ENCODE results near the gene BBS4. TPM values are rescaled to one million over a fixed set of nuclear protein-coding genes. Genes with fewer than 3 reads are reported as not detected.

Gene BBS4
- total and polyA plus RNA-seq, 2 donors (not counting 3 experiments of a cell fraction or from before 2014, with no cell fraction given) = 6.8 to 7.5 TPM

- H3K9me1 ChIP-seq (replicated peaks; ENCODE audit: control insufficient read depth, extremely low read depth, insufficient read depth, low read length) = no peaks in the 10 kb centered on the region
- H3K9me3 ChIP-seq (replicated peaks; ENCODE audit: control insufficient read depth, insufficient read depth, low read length) = no peaks in the 10 kb centered on the region
- TF ChIP-seq JUN (IDR thresholded peaks at IDR 0.05; ENCODE audit: borderline replicate concordance, insufficient read depth, insufficient read length, low read depth) = no peak
- no peak overlapping the region for H3K4me2 ChIP-seq (ENCODE audit: insufficient read depth, low read length)
- H3K27ac ChIP-seq (ENCODE audit: insufficient read depth, low read depth, low read length) = no peak overlapping the region
- BruUV-seq (replicated peaks) = no TSS peak
- H3K36me3 ChIP-seq (ENCODE audit: control insufficient read depth in 2 of 2, extremely low read depth in 1 of 2, insufficient read depth in 2 of 2, low read length in 2 of 2) = peaks cover 3 to 8% of the 10 kb centered on the region in 2 experiments
- intact Hi-C loops (cut with micrococcal nuclease) = no loop called here
- DNase-seq (ENCODE audit: low read depth, low spot score) = no peak
- H3K79me2 ChIP-seq (ENCODE audit: control insufficient read depth, insufficient read depth, low read length) = no peaks in the 10 kb centered on the region
- FAIRE-seq = no peak
- CTCF ChIA-PET = interaction anchor here (0.6 to 5.3 kb wide), 3 partner anchors 13 to 45 kb away, joined by 3 to 34 read pairs (median 5); no protein-coding TSS in a partner anchor
- no peaks in the 10 kb centered on the region for H3K27me3 ChIP-seq (ENCODE audit: control insufficient read depth in 2 of 2, insufficient read depth in 2 of 2, low read length in 2 of 2)
- no peaks in the 10 kb centered on the region for H4K20me1 ChIP-seq (replicated peaks; ENCODE audit: control insufficient read depth, extremely low read depth, insufficient read depth, low read length)
- no peak overlapping the region for H2AFZ ChIP-seq (ENCODE audit: low read depth, low read length)
- POLR2A ChIA-PET = no interaction called here
- no peak overlapping the region for H3K9ac ChIP-seq (replicated peaks; ENCODE audit: extremely low read depth, insufficient read depth, low read length)
- H3K4me1 ChIP-seq (ENCODE audit: control insufficient read depth, extremely low read depth, insufficient read depth, low read length) = no peaks in the 10 kb centered on the region
- H3K4me3 ChIP-seq (replicated peaks in 1 of 3; ENCODE audit: insufficient read depth in 1 of 3, low read depth in 1 of 3, low read length in 3 of 3) = no peak overlapping the region
- dilution Hi-C loops (cut with MboI; ENCODE audit: extremely low pct_ligation_motif_present, low sequenced_read_pairs) = no loop called here
Measured at GRCh38 chr15:72737723-72738122, 51.7 kb downstream of the BBS4 start.

GRCh38 chr15:72740219-72740618 is 54.2 kb downstream of the BBS4 start:
- TF ChIP-seq JUN (IDR thresholded peaks at IDR 0.05; ENCODE audit: borderline replicate concordance, insufficient read depth, insufficient read length, low read depth) (no peak), POLR2AphosphoS5 (IDR thresholded peaks at IDR 0.05; ENCODE audit: insufficient read depth, low read depth, low read length) (no peak), POLR2A (IDR thresholded peaks at IDR 0.05; ENCODE audit: low read depth, low read length) (no peak), GATA2 (IDR thresholded peaks at IDR 0.05; ENCODE audit: insufficient read depth, insufficient read length, low read depth, low read length) (no peak), FOS (IDR thresholded peaks at IDR 0.05; ENCODE audit: borderline replicate concordance, insufficient read depth, low read length) (no peak), EZH2 (IDR thresholded peaks at IDR 0.05; ENCODE audit: borderline replicate concordance, low read depth, low read length, severe bottlenecking) (no peak), MAX (IDR thresholded peaks at IDR 0.05; ENCODE audit: insufficient read depth, insufficient read length) (no peak), CTCF (IDR thresholded peaks at IDR 0.05; ENCODE audit: extremely low read depth in 1 of 2, insufficient read depth in 1 of 2, low read depth in 1 of 2, low read length in 2 of 2) (no peak), MYC (IDR thresholded peaks at IDR 0.05; ENCODE audit: low read depth, low read length) (no peak)
- no peaks in the 10 kb centered on the region for H3K4me1 ChIP-seq (ENCODE audit: control insufficient read depth, extremely low read depth, insufficient read depth, low read length)
- FAIRE-seq (no peak), DNase-seq (ENCODE audit: low read depth, low spot score) (no peak)
- no peak overlapping the region for H3K27ac ChIP-seq (ENCODE audit: insufficient read depth, low read depth, low read length)
- no peaks in the 10 kb centered on the region for H3K27me3 ChIP-seq (ENCODE audit: control insufficient read depth in 2 of 2, insufficient read depth in 2 of 2, low read length in 2 of 2)
- no peak overlapping the region for H3K4me3 ChIP-seq (replicated peaks in 1 of 3; ENCODE audit: insufficient read depth in 1 of 3, low read depth in 1 of 3, low read length in 3 of 3)
- no peaks in the 10 kb centered on the region for H3K9me1 ChIP-seq (replicated peaks; ENCODE audit: control insufficient read depth, extremely low read depth, insufficient read depth, low read length)
- BruUV-seq (replicated peaks) = no TSS peak
- no peak overlapping the region for H2AFZ ChIP-seq (ENCODE audit: low read depth, low read length)
- no peak overlapping the region for H3K4me2 ChIP-seq (ENCODE audit: insufficient read depth, low read length)
- no peaks in the 10 kb centered on the region for H3K9me3 ChIP-seq (replicated peaks; ENCODE audit: control insufficient read depth, insufficient read depth, low read length)
- dilution Hi-C loops (cut with MboI; ENCODE audit: extremely low pct_ligation_motif_present, low sequenced_read_pairs) (no loop called here), intact Hi-C loops (cut with micrococcal nuclease) (no loop called here)
- H3K79me2 ChIP-seq (ENCODE audit: control insufficient read depth, insufficient read depth, low read length) = no peaks in the 10 kb centered on the region
- H3K36me3 ChIP-seq (ENCODE audit: control insufficient read depth in 2 of 2, extremely low read depth in 1 of 2, insufficient read depth in 2 of 2, low read length in 2 of 2) = peaks cover 3 to 8% of the 10 kb centered on the region in 2 experiments
- no peaks in the 10 kb centered on the region for H4K20me1 ChIP-seq (replicated peaks; ENCODE audit: control insufficient read depth, extremely low read depth, insufficient read depth, low read length)
- no peak overlapping the region for H3K9ac ChIP-seq (replicated peaks; ENCODE audit: extremely low read depth, insufficient read depth, low read length)
- CTCF ChIA-PET = interaction anchor here (1.5 to 2.5 kb wide), 3 partner anchors 8 to 18 kb away, joined by 4 to 9 read pairs (median 8); no protein-coding TSS in a partner anchor
- POLR2A ChIA-PET = no interaction called here
